Measurements from ENCODE around the gene OPN4. TPM values are rescaled to one million over a fixed set of nuclear protein-coding genes. Genes with fewer than 3 reads are reported as not detected.

OPN4 gene
- total RNA-seq, 1 donor from 2014 or later: not detected

DNA sequence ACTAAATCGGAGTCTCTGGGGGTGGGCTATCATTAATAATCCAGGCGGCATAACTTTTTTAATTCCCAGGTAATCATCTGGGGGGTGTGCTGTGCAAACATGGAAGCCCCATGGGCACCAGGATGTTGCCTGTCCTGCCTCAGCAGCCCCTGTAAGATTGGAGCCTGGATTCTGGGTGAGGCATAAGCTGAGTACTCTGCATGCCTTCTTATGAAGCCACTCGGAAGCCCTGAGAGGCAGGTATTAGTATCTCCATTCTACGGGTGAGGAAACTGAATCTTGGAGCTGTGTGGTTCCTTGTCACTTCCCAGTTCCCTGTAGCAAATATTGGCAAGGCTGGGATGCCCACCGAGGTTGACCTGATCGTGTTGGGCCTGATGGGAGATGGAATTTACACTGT is 7.4 kb upstream of the OPN4 start:
- Histone ChIP-seq H3K27ac (ENCODE audit: low read depth, low read length) (no peak overlapping the region), H3K9ac (ENCODE audit: low read length) (no peak overlapping the region), H3K9me3 (ENCODE audit: insufficient read depth, low read depth, low read length) (no peaks in the 10 kb centered on the region), H3K4me3 (ENCODE audit: insufficient read depth, low read depth, low read length) (no peak overlapping the region), H3K4me1 (ENCODE audit: insufficient read depth, low read length) (peaks cover 6% of the 10 kb centered on the region), H3K4me2 (ENCODE audit: low read length) (no peak overlapping the region), H3K79me2 (ENCODE audit: insufficient read depth, low read length) (no peaks in the 10 kb centered on the region), H2AFZ (ENCODE audit: low read depth, low read length) (no peak overlapping the region), H3K27me3 (ENCODE audit: insufficient read depth, low read length) (no peaks in the 10 kb centered on the region), H4K20me1 (ENCODE audit: insufficient read depth, low read length) (no peaks in the 10 kb centered on the region), H3K36me3 (ENCODE audit: insufficient read depth, low read length) (no peaks in the 10 kb centered on the region)
- Mint-ChIP-seq H3K36me3 (ENCODE audit: low read depth, unreplicated experiment) (no peaks in the 10 kb centered on the region), H3K9me3 (ENCODE audit: unreplicated experiment) (no peaks in the 10 kb centered on the region), H3K27ac (ENCODE audit: unreplicated experiment) (no peak overlapping the region), H3K4me3 (ENCODE audit: unreplicated experiment) (no peak overlapping the region), H3K27me3 (ENCODE audit: low read depth, unreplicated experiment) (peaks cover 18% of the 10 kb centered on the region), H3K4me1 (ENCODE audit: low read depth, unreplicated experiment) (peaks cover 19% of the 10 kb centered on the region)
- DNase-seq (ENCODE audit: low read depth) (no peak), FAIRE-seq (no peak)
- TF ChIP-seq, protein P1, sequence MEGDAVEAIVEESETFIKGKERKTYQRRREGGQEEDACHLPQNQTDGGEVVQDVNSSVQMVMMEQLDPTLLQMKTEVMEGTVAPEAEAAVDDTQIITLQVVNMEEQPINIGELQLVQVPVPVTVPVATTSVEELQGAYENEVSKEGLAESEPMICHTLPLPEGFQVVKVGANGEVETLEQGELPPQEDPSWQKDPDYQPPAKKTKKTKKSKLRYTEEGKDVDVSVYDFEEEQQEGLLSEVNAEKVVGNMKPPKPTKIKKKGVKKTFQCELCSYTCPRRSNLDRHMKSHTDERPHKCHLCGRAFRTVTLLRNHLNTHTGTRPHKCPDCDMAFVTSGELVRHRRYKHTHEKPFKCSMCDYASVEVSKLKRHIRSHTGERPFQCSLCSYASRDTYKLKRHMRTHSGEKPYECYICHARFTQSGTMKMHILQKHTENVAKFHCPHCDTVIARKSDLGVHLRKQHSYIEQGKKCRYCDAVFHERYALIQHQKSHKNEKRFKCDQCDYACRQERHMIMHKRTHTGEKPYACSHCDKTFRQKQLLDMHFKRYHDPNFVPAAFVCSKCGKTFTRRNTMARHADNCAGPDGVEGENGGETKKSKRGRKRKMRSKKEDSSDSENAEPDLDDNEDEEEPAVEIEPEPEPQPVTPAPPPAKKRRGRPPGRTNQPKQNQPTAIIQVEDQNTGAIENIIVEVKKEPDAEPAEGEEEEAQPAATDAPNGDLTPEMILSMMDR (IDR thresholded peaks at IDR 0.05; ENCODE audit: insufficient read depth, low read depth, low read length): no peak
- no peak for TF ChIP-seq EZH2 (IDR thresholded peaks at IDR 0.05; ENCODE audit: insufficient read depth, low read length)

DNA sequence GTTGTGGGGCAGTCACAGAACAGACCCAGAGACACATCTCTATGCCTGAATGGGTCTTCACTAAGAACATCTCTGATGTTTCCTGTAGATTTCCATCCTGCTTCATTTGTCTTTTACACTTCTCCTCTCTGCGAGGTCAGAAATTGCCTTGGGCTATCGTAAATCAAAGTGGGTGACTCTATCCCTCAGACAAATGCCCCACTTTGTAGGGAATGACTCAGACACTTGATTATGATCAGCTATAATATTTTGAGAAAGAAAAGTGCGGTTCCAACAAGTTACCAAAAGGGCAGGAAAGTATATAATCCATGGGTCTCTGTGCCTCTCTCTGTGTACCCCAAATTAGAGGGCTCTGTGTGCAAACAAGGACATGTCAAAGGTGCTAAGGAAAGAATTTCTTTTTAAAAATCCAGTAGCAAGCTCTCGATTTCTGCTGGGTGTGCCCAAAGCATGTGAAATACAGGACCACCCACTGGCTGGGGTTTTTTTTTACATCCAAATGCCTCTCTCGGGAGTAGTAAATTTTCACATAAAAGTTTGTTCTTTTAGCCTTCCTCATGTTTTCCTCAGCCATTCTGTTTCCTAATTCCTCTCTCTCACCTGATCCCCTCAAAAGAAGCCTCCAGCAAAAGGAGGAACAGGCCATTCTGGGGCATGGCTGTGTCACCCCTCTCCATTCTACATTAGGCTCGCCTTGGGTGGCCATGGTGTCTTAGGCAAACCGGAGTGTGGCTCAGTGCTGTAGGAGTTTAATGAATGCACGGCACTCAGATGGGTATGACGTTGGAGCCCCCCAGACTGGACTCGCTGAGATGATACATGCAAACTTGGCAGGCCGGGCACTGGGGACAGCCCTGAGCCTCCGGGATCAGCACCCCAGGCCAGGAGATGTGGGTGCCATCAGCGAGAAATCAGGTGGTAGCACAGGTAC is 6.3 kb upstream of the OPN4 start:
- no peaks in the 10 kb centered on the region for H3K9me3 ChIP-seq (ENCODE audit: insufficient read depth, low read depth, low read length)
- no peaks in the 10 kb centered on the region for H3K36me3 Mint-ChIP-seq (ENCODE audit: low read depth, unreplicated experiment)
- no peaks in the 10 kb centered on the region for H4K20me1 ChIP-seq (ENCODE audit: insufficient read depth, low read length)
- TF ChIP-seq EZH2 (IDR thresholded peaks at IDR 0.05; ENCODE audit: insufficient read depth, low read length): no peak
- TF ChIP-seq, protein P1 (IDR thresholded peaks at IDR 0.05; ENCODE audit: insufficient read depth, low read depth, low read length): no peak
- peaks cover 12% of the 10 kb centered on the region for H3K4me1 ChIP-seq (ENCODE audit: insufficient read depth, low read length)
- H3K79me2 ChIP-seq (ENCODE audit: insufficient read depth, low read length): no peaks in the 10 kb centered on the region
- no peak overlapping the region for H3K9ac ChIP-seq (ENCODE audit: low read length)
- no peak overlapping the region for H3K4me2 ChIP-seq (ENCODE audit: low read length)
- no peaks in the 10 kb centered on the region for H3K36me3 ChIP-seq (ENCODE audit: insufficient read depth, low read length)
- no peak overlapping the region for H2AFZ ChIP-seq (ENCODE audit: low read depth, low read length)
- peaks cover 21% of the 10 kb centered on the region for H3K27me3 Mint-ChIP-seq (ENCODE audit: low read depth, unreplicated experiment)
- H3K27me3 ChIP-seq (ENCODE audit: insufficient read depth, low read length): no peaks in the 10 kb centered on the region
- FAIRE-seq (no peak), DNase-seq (ENCODE audit: low read depth) (peak; percentile 33)
- no peak overlapping the region for H3K4me3 ChIP-seq (ENCODE audit: insufficient read depth, low read depth, low read length)
- H3K4me1 Mint-ChIP-seq (ENCODE audit: low read depth, unreplicated experiment): peaks cover 11% of the 10 kb centered on the region
- H3K27ac ChIP-seq (ENCODE audit: low read depth, low read length): no peak overlapping the region
- no peaks in the 10 kb centered on the region for H3K9me3 Mint-ChIP-seq (ENCODE audit: unreplicated experiment)
- H3K4me3 Mint-ChIP-seq (ENCODE audit: unreplicated experiment): no peak overlapping the region
- H3K27ac Mint-ChIP-seq (ENCODE audit: unreplicated experiment): no peak overlapping the region

Measured in astrocyte (in vitro differentiated cells and primary cell).